Endothelial cell of umbilical vein (primary cell): ENCODE data around the gene FRK. TPM values are rescaled to one million over a fixed set of nuclear protein-coding genes. Genes with fewer than 3 reads are reported as not detected.

Experiments used
- BruUV-seq: library from RNA; stranded (reverse); fragments of 400-500 nt; replicated peaks from 2 replicates; lab custom pipeline; 2021; lab: Mats Ljungman, UMichigan
- CTCF ChIA-PET: fragments of 300-600, 350-600 bp; sonication (Branson Sonifier 250); formaldehyde crosslinking; loops from one replicate; lab custom pipeline; 2021; ENCODE audit warnings: antibody characterized with exemption, inconsistent platforms; lab: Charles Lee
- POLR2A ChIA-PET: fragments of 300-600, 350-600 bp; sonication (Branson Sonifier 250); formaldehyde crosslinking; loops from one replicate; lab custom pipeline; 2021; ENCODE audit warnings: antibody characterized with exemption, inconsistent platforms; lab: Charles Lee
- DNase-seq: peaks from one replicate; pipeline ENCODE4 v3.0.0-alpha.2; 2011; ENCODE audit warnings: low read depth, low spot score
- FAIRE-seq: peaks from 2 replicates; lab custom pipeline; 2011; peaks lifted over from hg19 to GRCh38; lab: Jason Lieb, UNC
- H2AFZ ChIP-seq: 2 replicates; pipeline ENCODE4 v1.6.0; 2012; ENCODE audit warnings: low read depth, low read length, control low read depth, inconsistent platforms
- H3K27ac ChIP-seq: 2 replicates; pipeline ENCODE4 v1.5.1; 2011; ENCODE audit warnings: low read depth, mild to moderate bottlenecking, control low read depth, low read length, moderate library complexity; ENCODE audit not compliant: insufficient read depth
- H3K27me3 ChIP-seq, 2 experiments: 2 replicates each; pipeline versions ENCODE4 v1.6.0 to v1.6.1; 2011; ENCODE audit warnings: low read length in 2 of 2, mixed read lengths in 1 of 2; ENCODE audit not compliant: control insufficient read depth in 2 of 2, insufficient read depth in 2 of 2
- H3K36me3 ChIP-seq, 2 experiments: 2 replicates in 1 of 2; 3 replicates in 1 of 2; pipeline ENCODE4 v1.5.1; 2011; ENCODE audit warnings: low read length in 2 of 2, mild to moderate bottlenecking in 1 of 2, moderate library complexity in 1 of 2; ENCODE audit not compliant: control insufficient read depth in 2 of 2, insufficient read depth in 2 of 2; ENCODE audit errors: extremely low read depth in 1 of 2
- H3K4me1 ChIP-seq: 3 replicates; pipeline ENCODE4 v1.5.1; 2011; ENCODE audit warnings: mild to moderate bottlenecking, low read length; ENCODE audit not compliant: control insufficient read depth, insufficient read depth; ENCODE audit errors: extremely low read depth
- H3K4me2 ChIP-seq: 2 replicates; pipeline ENCODE4 v1.6.1; 2011; ENCODE audit warnings: low read length, control low read depth, mixed read lengths; ENCODE audit not compliant: insufficient read depth
- H3K4me3 ChIP-seq, 3 experiments: fragments of 200-600 bp in 1 of 3; sonication (generic), shearing (Covaris generic) in 1 of 3; replicated peaks in 1 of 3; 2 replicates each; pipeline ENCODE4 v1.5.1; 2011 to 2016; ENCODE audit warnings: control low read depth in 3 of 3, low read length in 3 of 3, mild to moderate bottlenecking in 2 of 3, inconsistent platforms in 1 of 3, low read depth in 1 of 3, moderate library complexity in 1 of 3; ENCODE audit not compliant: insufficient read depth in 1 of 3
- H3K79me2 ChIP-seq: 2 replicates; pipeline ENCODE4 v1.6.0; 2012; ENCODE audit warnings: low read length, inconsistent platforms; ENCODE audit not compliant: control insufficient read depth, insufficient read depth
- H3K9ac ChIP-seq: replicated peaks from 2 replicates; pipeline ENCODE3; 2011; ENCODE audit warnings: low read length, control low read depth; ENCODE audit not compliant: insufficient read depth; ENCODE audit errors: extremely low read depth
- H3K9me1 ChIP-seq: replicated peaks from 3 replicates; pipeline ENCODE4 v1.6.0; 2011; ENCODE audit warnings: mild to moderate bottlenecking, low read length; ENCODE audit not compliant: control insufficient read depth, insufficient read depth; ENCODE audit errors: extremely low read depth
- H3K9me3 ChIP-seq: replicated peaks from 2 replicates; pipeline ENCODE4 v1.5.1; 2012; ENCODE audit warnings: low read length, inconsistent platforms; ENCODE audit not compliant: control insufficient read depth, insufficient read depth
- H4K20me1 ChIP-seq: replicated peaks from 2 replicates; pipeline ENCODE3; 2011; ENCODE audit warnings: mild to moderate bottlenecking, low read length; ENCODE audit not compliant: control insufficient read depth, insufficient read depth; ENCODE audit errors: extremely low read depth
- EZH2 ChIP-seq: IDR thresholded peaks from 2 replicates; pipeline ENCODE4 v1.6.1; 2012; ENCODE audit warnings: borderline replicate concordance, low read depth, mild to moderate bottlenecking, moderate library complexity, low read length, inconsistent platforms; ENCODE audit not compliant: severe bottlenecking
- FOS ChIP-seq: IDR thresholded peaks from 2 replicates; pipeline ENCODE4 v1.6.1; 2011; ENCODE audit warnings: mild to moderate bottlenecking, low read length, moderate library complexity, borderline replicate concordance; ENCODE audit not compliant: insufficient read depth
- GATA2 ChIP-seq: IDR thresholded peaks from 2 replicates; pipeline ENCODE4 v1.7.0; 2011; ENCODE audit warnings: low read depth, mild to moderate bottlenecking, moderate library complexity, mixed read lengths, low read length; ENCODE audit not compliant: insufficient read length, insufficient read depth
- JUN ChIP-seq: IDR thresholded peaks from 2 replicates; pipeline ENCODE4 v1.6.1; 2011; ENCODE audit warnings: borderline replicate concordance, low read depth; ENCODE audit not compliant: insufficient read length, insufficient read depth
- MAX ChIP-seq: IDR thresholded peaks from 2 replicates; pipeline ENCODE4 v1.6.1; 2011; ENCODE audit not compliant: insufficient read depth, insufficient read length
- MYC ChIP-seq: IDR thresholded peaks from one replicate; pipeline ENCODE4 v1.6.1; 2011; ENCODE audit warnings: mild to moderate bottlenecking, low read depth, low read length
- POLR2A ChIP-seq: IDR thresholded peaks from 2 replicates; pipeline ENCODE4 v1.6.1; 2012; ENCODE audit warnings: low read depth, mild to moderate bottlenecking, control low read depth, low read length
- POLR2AphosphoS5 ChIP-seq: IDR thresholded peaks from 2 replicates; pipeline ENCODE4 v1.6.1; 2012; ENCODE audit warnings: low read depth, mild to moderate bottlenecking, control low read depth, low read length, moderate library complexity; ENCODE audit not compliant: insufficient read depth
- dilution Hi-C: fragments of 300-500 bp; cut with MboI; formaldehyde crosslinking; loops from one replicate; pipeline ENCODE4 v1.15.0; 2019; ENCODE audit warnings: low sequenced_read_pairs; ENCODE audit not compliant: extremely low pct_ligation_motif_present
- intact Hi-C: fragments of 100-400 bp; cut with micrococcal nuclease; formaldehyde crosslinking; loops from one replicate; pipeline ENCODE4 v1.10.0; 2022
- polyA plus RNA-seq, 4 experiments: library from polyadenylated mRNA; depleted of rRNA in 3 of 4; stranded (reverse) in 3 of 4; unstranded in 1 of 4; fragments of >200 nt; gene quantifications; 2 replicates each; pipeline versions ENCODE4 v1.2.1 to v1.2.3, GENCODE V29; 2011 to 2012; ENCODE audit warnings: missing spikeins in 1 of 4
- total RNA-seq: library from RNA; stranded (reverse); gene quantifications from 2 replicates; pipeline ENCODE4 v1.2.3, GENCODE V29; 2021
- TF ChIP-seq, protein P1 (sequence below), 2 donors: IDR thresholded peaks; 1 replicate in 1 of 2; 2 replicates in 1 of 2; pipeline ENCODE4 v1.5.1; 2011; ENCODE audit warnings: low read length in 2 of 2, mild to moderate bottlenecking in 2 of 2, moderate library complexity in 2 of 2, control low read depth in 1 of 2, inconsistent platforms in 1 of 2, low read depth in 1 of 2; ENCODE audit not compliant: insufficient read depth in 1 of 2; ENCODE audit errors: extremely low read depth in 1 of 2

FRK gene
- total and polyA plus RNA-seq, 2 donors (not counting 3 experiments of a cell fraction or from before 2014, with no cell fraction given), result 0.01 TPM; not detected in 1

DNA sequence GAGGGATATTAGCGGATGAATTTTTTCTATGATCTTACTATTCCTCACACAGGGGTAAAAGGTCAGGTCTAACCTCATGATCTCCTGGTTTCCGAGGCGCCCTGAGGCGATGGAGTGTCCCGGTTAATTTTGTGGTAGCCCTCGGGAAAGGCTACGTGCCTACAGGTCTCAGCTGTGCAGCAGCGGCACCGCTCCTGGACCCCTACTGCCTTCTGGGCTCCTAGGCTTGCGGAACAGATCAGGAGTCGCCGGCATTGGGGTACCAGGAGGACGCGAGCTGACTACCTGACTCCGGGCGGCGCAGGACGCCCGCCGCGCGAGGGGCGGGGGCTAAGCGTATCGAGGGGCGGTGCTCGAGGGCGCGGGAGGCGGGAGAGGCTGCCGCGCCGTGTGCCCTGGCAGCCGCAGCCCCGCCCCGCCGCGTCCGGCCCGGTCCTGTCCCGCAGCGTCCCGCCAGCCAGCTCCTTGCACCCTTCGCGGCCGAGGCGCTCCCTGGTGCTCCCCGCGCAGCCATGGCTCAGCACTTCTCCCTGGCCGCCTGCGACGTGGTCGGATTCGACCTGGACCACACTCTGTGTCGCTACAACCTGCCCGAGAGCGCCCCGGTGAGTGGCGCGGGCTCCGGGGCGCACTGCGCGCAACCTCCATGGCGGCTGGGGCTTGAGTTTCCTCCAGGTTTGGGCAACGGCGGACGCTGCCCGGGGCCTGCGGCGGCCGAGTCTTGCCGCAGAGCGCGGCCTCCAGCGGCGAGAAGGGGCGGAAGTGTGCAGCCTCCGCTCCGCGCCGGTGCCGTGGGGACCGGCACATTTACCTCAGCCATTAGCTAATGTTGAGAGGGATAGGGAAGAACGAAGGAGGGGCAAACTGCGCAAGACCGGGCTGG lies 40.0 kb upstream of the FRK start, which contains the start of gene NT5DC1:
Gene NT5DC1, plus strand, starts transcription at position 435 of the 883 bp plus-strand sequence. Its CDS starts 78 bp downstream, at position 513.
- Histone ChIP-seq H2AFZ (peak within 1 kb of the TSS; percentile 70), H3K27ac (peak within 1 kb of the TSS; percentile 36), H3K4me2 (peak within 1 kb of the TSS; percentile 94), H3K4me1 (peaks cover 11% of the 10 kb centered on the region), H3K27me3 (peaks cover 0 to 3% of the 10 kb centered on the region in 2 experiments), H3K9ac (peak within 1 kb of the TSS; percentile 76), H3K36me3 (no peaks in the 10 kb centered on the region), H3K79me2 (no peaks in the 10 kb centered on the region), H3K9me1 (no peaks in the 10 kb centered on the region), H4K20me1 (no peaks in the 10 kb centered on the region), H3K9me3 (no peaks in the 10 kb centered on the region), H3K4me3 (peak within 1 kb of the TSS; percentile 49 to 85 (median 62))
- dilution Hi-C loops, result no loop called here
- peak; percentile 72 for FAIRE-seq
- intact Hi-C loops, result no loop called here
- ChIA-PET POLR2A (no interaction called here), CTCF (interaction anchor here (0.9 to 4.0 kb wide), 5 partner anchors 11 to 92 kb away, joined by 3 to 43 read pairs (median 11); no protein-coding TSS in a partner anchor)
- TF ChIP-seq, protein P1, sequence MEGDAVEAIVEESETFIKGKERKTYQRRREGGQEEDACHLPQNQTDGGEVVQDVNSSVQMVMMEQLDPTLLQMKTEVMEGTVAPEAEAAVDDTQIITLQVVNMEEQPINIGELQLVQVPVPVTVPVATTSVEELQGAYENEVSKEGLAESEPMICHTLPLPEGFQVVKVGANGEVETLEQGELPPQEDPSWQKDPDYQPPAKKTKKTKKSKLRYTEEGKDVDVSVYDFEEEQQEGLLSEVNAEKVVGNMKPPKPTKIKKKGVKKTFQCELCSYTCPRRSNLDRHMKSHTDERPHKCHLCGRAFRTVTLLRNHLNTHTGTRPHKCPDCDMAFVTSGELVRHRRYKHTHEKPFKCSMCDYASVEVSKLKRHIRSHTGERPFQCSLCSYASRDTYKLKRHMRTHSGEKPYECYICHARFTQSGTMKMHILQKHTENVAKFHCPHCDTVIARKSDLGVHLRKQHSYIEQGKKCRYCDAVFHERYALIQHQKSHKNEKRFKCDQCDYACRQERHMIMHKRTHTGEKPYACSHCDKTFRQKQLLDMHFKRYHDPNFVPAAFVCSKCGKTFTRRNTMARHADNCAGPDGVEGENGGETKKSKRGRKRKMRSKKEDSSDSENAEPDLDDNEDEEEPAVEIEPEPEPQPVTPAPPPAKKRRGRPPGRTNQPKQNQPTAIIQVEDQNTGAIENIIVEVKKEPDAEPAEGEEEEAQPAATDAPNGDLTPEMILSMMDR (IDR thresholded peaks at IDR 0.05; ENCODE audit: extremely low read depth in 1 of 2, insufficient read depth in 1 of 2, low read depth in 1 of 2, low read length in 2 of 2), result peak in 1 of 2 donors; percentile 32
- TF ChIP-seq EZH2 (no peak), MYC (no peak), POLR2AphosphoS5 (peak; percentile 75), MAX (no peak), GATA2 (no peak), POLR2A (peak; percentile 63), FOS (no peak), JUN (no peak)
- peak; percentile 80 for DNase-seq
- BruUV-seq, result TSS peak; percentile 43
